NB4 (cell line): ENCODE results near the gene ALOX12B.

Experiments
- CTCF ChIP-seq: IDR thresholded peaks from one replicate; pipeline ENCODE4 v1.5.1; 2012; ENCODE audit warnings: low read depth, low read length
- MYC ChIP-seq: IDR thresholded peaks from 2 replicates; pipeline ENCODE4 v1.6.1; 2011; ENCODE audit warnings: low read depth, low read length
- POLR2A ChIP-seq: IDR thresholded peaks from 2 replicates; pipeline ENCODE4 v1.6.1; 2011; ENCODE audit warnings: mild to moderate bottlenecking; ENCODE audit not compliant: insufficient read length; ENCODE audit errors: extremely low read depth
- TF ChIP-seq, protein P1 (sequence below): IDR thresholded peaks from 2 replicates; pipeline ENCODE4 v1.6.1; 2011; ENCODE audit warnings: low read depth, low read length

GRCh38 chr17:8044819-8045810 lies 42.4 kb downstream of the ALOX12B start:
- TF ChIP-seq POLR2A (no peak), MYC (no peak), CTCF (no peak)
- TF ChIP-seq, protein P1, sequence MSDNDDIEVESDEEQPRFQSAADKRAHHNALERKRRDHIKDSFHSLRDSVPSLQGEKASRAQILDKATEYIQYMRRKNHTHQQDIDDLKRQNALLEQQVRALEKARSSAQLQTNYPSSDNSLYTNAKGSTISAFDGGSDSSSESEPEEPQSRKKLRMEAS: no peak
